ENCODE data around the gene COL5A3. TPM values are rescaled to one million over a fixed set of nuclear protein-coding genes. Genes with fewer than 3 reads are reported as not detected.

COL5A3 gene
- total and polyA plus RNA-seq, 7 donors = 3.7 to 10.6 (median 8.5) TPM

DNA sequence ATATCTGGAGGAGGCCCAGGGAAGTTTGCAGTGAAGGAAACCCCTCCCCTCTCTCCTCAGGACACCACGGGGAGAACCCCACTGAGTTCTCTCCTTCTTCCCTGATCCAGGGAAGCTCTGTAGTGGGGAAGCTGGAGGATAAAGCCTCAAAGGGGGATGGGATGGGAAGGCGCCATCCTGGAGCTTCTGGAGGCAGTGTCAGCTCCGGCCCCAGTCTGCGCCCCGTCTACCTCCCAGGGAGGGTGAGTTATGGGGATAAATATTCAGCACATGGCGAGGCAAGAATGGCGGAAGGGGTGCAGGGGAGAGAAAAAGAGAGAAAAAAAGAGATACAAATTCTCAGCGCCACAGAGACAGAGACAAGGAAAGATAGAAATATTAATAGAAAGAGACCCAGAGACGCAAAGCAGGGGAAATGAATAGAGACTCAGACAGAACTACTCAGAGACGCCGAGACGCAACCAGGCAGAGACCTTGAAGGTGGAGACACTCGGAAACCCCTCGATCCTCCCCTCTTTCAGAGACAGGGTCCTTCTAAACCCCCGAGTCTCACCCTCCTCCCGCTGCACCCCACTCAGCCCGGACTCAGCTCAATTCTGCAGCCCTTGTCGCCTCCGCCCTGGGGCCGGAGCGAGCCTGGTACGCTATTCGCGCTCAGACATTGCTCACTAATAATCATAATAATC, 97.6 kb downstream of the COL5A3 start:
- intact Hi-C loops (cut with DNase I) = no loop called here
- 32 to 36% (median 34%) methylated on average over 24 of the region's 24 CpGs for WGBS, 3 donors
- no peaks in the 10 kb centered on the region for H3K36me3 ChIP-seq (ENCODE audit: insufficient read depth in 1 of 2, low read depth in 1 of 2)
- TF ChIP-seq, protein P1, sequence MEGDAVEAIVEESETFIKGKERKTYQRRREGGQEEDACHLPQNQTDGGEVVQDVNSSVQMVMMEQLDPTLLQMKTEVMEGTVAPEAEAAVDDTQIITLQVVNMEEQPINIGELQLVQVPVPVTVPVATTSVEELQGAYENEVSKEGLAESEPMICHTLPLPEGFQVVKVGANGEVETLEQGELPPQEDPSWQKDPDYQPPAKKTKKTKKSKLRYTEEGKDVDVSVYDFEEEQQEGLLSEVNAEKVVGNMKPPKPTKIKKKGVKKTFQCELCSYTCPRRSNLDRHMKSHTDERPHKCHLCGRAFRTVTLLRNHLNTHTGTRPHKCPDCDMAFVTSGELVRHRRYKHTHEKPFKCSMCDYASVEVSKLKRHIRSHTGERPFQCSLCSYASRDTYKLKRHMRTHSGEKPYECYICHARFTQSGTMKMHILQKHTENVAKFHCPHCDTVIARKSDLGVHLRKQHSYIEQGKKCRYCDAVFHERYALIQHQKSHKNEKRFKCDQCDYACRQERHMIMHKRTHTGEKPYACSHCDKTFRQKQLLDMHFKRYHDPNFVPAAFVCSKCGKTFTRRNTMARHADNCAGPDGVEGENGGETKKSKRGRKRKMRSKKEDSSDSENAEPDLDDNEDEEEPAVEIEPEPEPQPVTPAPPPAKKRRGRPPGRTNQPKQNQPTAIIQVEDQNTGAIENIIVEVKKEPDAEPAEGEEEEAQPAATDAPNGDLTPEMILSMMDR (IDR thresholded peaks at IDR 0.05) = no peak
- H3K4me1 ChIP-seq = no peaks in the 10 kb centered on the region
- H3K27ac ChIP-seq = no peak overlapping the region
- DNase-seq (no peak), ATAC-seq (no peak)
- peaks cover 0 to 65% (median 14%) of the 10 kb centered on the region in 3 donors for H3K27me3 ChIP-seq (ENCODE audit: insufficient read depth in 3 of 3, low read length in 2 of 3)
- no peaks in the 10 kb centered on the region for H3K9me3 ChIP-seq
- peak overlapping the region; percentile 58 for H3K4me3 ChIP-seq

DNA sequence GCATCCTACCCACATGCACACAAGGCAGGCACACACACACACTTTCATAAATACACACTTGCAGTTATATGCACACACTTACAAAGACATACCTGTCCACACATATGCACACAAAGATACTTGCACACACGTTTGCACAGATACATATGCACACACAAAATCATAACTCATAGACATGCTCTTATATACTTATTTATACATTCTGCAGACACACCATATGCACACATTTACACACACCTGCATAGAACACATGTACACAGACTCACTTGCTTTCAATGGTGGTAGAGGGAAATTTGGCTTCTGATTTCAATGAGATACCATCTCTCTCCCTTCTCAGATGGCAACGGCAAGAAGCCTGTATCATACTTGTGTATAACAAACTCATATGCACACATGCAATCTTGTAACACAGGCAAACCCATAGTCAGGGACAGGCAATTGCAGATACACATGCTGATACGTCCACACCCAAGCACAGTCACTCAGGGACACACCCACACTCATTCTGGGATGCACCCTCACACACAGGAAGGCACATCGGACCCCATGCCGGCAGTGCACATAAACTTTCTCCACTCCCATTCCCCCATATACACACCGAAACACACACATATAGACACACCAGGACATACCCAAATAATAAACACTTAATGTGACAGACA, 98.6 kb downstream of the COL5A3 start:
- intact Hi-C loops (cut with DNase I) = no loop called here
- DNase-seq = no peak
- TF ChIP-seq, protein P1 (IDR thresholded peaks at IDR 0.05) = no peak
- Histone ChIP-seq H3K4me3 (no peak overlapping the region), H3K36me3 (ENCODE audit: insufficient read depth in 1 of 2, low read depth in 1 of 2) (no peaks in the 10 kb centered on the region), H3K9me3 (no peaks in the 10 kb centered on the region), H3K27ac (no peak overlapping the region), H3K4me1 (no peaks in the 10 kb centered on the region), H3K27me3 (ENCODE audit: insufficient read depth in 3 of 3, low read length in 2 of 3) (peaks cover 0 to 63% (median 15%) of the 10 kb centered on the region in 3 donors)
- ATAC-seq = no peak
- WGBS, 3 donors = 56 to 66% (median 65%) methylated on average over 6 of the region's 6 CpGs

DNA sequence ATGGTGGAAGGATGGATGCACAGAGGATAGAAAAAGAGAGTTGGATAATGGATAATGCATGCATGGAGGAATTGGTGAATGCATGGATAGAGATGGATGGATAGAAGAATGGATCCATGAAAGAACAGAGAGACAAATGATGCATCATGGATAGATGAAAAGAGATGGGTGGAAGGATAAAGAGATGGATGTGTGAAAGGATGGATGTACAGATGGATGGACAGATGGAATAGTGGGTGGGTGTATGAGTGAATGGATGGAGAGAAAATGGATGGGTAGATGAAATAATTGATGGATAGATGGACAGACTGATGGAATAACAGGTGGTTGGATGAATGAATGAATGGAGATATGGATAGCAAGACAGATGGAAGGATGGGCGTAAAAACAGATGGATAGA, 99.7 kb downstream of the COL5A3 start:
- Histone ChIP-seq H3K4me1 (no peaks in the 10 kb centered on the region), H3K27ac (no peak overlapping the region), H3K4me3 (no peak overlapping the region), H3K9me3 (no peaks in the 10 kb centered on the region), H3K36me3 (ENCODE audit: insufficient read depth in 1 of 2, low read depth in 1 of 2) (no peaks in the 10 kb centered on the region), H3K27me3 (ENCODE audit: insufficient read depth in 3 of 3, low read length in 2 of 3) (peaks cover 0 to 61% (median 21%) of the 10 kb centered on the region in 3 donors)
- ATAC-seq (no peak), DNase-seq (no peak)
- TF ChIP-seq, protein P1 (IDR thresholded peaks at IDR 0.05) = no peak
- 94 to 100% (median 97%) methylated on average over 1 of the region's 1 CpG for WGBS, 3 donors
- intact Hi-C loops (cut with DNase I) = no loop called here

Other genes starting within 250 kb of the COL5A3 start
- gene ZNF846, start 241.8 kb downstream of the COL5A3 start, total RNA-seq = 1 to 10 TPM; 2.1 to 6.8 (median 4.2) TPM
- gene ZNF846, start 241.8 kb downstream of the COL5A3 start, polyA plus RNA-seq = 1 to 10 TPM; 1.7 to 6.5 (median 2.5) TPM
- gene FBXL12, start 191.4 kb downstream of the COL5A3 start, total RNA-seq = 10 to 100 TPM; 10.4 to 22.1 (median 12.9) TPM
- gene FBXL12, start 191.4 kb downstream of the COL5A3 start, polyA plus RNA-seq = 10 to 100 TPM; 11.4 to 16.6 (median 16.1) TPM
- 100 to 1,000 TPM; 262 to 368 (median 315) TPM for gene UBL5, start 182.6 kb downstream of the COL5A3 start, total RNA-seq
- gene UBL5, start 182.6 kb downstream of the COL5A3 start, polyA plus RNA-seq = 100 to 1,000 TPM; 581 to 659 (median 643) TPM
- 10 to 100 TPM; 49.6 to 64.4 (median 56.9) TPM for gene PIN1, start 175.2 kb downstream of the COL5A3 start, total RNA-seq
- 10 to 100 TPM; 63.9 to 81.1 (median 68.1) TPM for gene PIN1, start 175.2 kb downstream of the COL5A3 start, polyA plus RNA-seq
- 1 to 10 TPM in 3 of 4 donors, under 1 TPM in 1; 0.48 to 5.1 (median 1.4) TPM for gene OLFM2, start 74.0 kb downstream of the COL5A3 start, total RNA-seq
- 1 to 10 TPM in 1 of 3 donors, under 1 TPM in 2; 0.88 to 1.0 (median 0.90) TPM for gene OLFM2, start 74.0 kb downstream of the COL5A3 start, polyA plus RNA-seq
- gene RDH8, start 3.0 kb upstream of the COL5A3 start, total RNA-seq = not detected
- gene RDH8, start 3.0 kb upstream of the COL5A3 start, polyA plus RNA-seq = not detected
- gene SHFL, start 75.8 kb upstream of the COL5A3 start, total RNA-seq = 1 to 10 TPM; 2.9 to 5.7 (median 4.0) TPM
- gene SHFL, start 75.8 kb upstream of the COL5A3 start, polyA plus RNA-seq = 1 to 10 TPM; 3.1 to 4.3 (median 3.4) TPM
- not detected for gene ANGPTL6, start 92.2 kb upstream of the COL5A3 start, total RNA-seq
- gene ANGPTL6, start 92.2 kb upstream of the COL5A3 start, polyA plus RNA-seq = under 1 TPM in 2 of 3 donors, not detected in 1; 0.18 to 0.20 TPM
- gene PPAN, start 95.9 kb upstream of the COL5A3 start, total RNA-seq = 10 to 100 TPM; 29.3 to 70.6 (median 59.1) TPM
- gene PPAN, start 95.9 kb upstream of the COL5A3 start, polyA plus RNA-seq = 10 to 100 TPM; 48.4 to 93.4 (median 60.8) TPM
- 10 to 100 TPM; 11.0 to 18.5 (median 14.6) TPM for gene P2RY11, start 101.2 kb upstream of the COL5A3 start, total RNA-seq
- gene P2RY11, start 101.2 kb upstream of the COL5A3 start, polyA plus RNA-seq = 10 to 100 TPM in 1 of 3 donors, 1 to 10 TPM in 2; 4.0 to 15.7 (median 6.0) TPM
- gene EIF3G, start 109.4 kb upstream of the COL5A3 start, total RNA-seq = 100 to 1,000 TPM; 278 to 337 (median 305) TPM
- 100 to 1,000 TPM; 257 to 358 (median 311) TPM for gene EIF3G, start 109.4 kb upstream of the COL5A3 start, polyA plus RNA-seq
- gene DNMT1, start 184.4 kb upstream of the COL5A3 start, total RNA-seq = 10 to 100 TPM; 11.1 to 20.2 (median 16.2) TPM
- 10 to 100 TPM in 2 of 3 donors, 1 to 10 TPM in 1; 7.1 to 25.2 (median 13.5) TPM for gene DNMT1, start 184.4 kb upstream of the COL5A3 start, polyA plus RNA-seq
- 1 to 10 TPM; 1.1 to 2.0 (median 1.6) TPM for gene S1PR2, start 220.8 kb upstream of the COL5A3 start, total RNA-seq
- gene S1PR2, start 220.8 kb upstream of the COL5A3 start, polyA plus RNA-seq = under 1 TPM; 0.17 to 0.59 (median 0.36) TPM
- gene MRPL4, start 241.7 kb upstream of the COL5A3 start, total RNA-seq = 10 to 100 TPM; 54.9 to 94.0 (median 58.9) TPM
- 100 to 1,000 TPM in 1 of 3 donors, 10 to 100 TPM in 2; 78.1 to 191 (median 79.9) TPM for gene MRPL4, start 241.7 kb upstream of the COL5A3 start, polyA plus RNA-seq

Measured in psoas muscle (tissue), 8 donors.